Calu3 (cell line): ENCODE data around the gene FUCA1. TPM values are rescaled to one million over a fixed set of nuclear protein-coding genes. Genes with fewer than 3 reads are reported as not detected.

ENCODE experiments used
- BruUV-seq: library from RNA; stranded (reverse); fragments of 400-500 nt; replicated peaks from 2 replicates; lab custom pipeline; 2021; lab: Mats Ljungman, UMichigan
- CTCF ChIA-PET: fragments of 300-600 bp; sonication (Branson Sonifier 250); formaldehyde crosslinking; loops from one replicate; lab custom pipeline; 2022; ENCODE audit warnings: antibody characterized with exemption; lab: Charles Lee
- DNase-seq: peaks from one replicate; pipeline ENCODE4 v3.0.0; 2022
- H3K27ac Mint-ChIP-seq: one replicate; pipeline ENCODE4 v1.8.0; 2022; ENCODE audit warnings: mixed read lengths; ENCODE audit not compliant: unreplicated experiment
- H3K27me3 Mint-ChIP-seq: one replicate; pipeline ENCODE4 v1.8.0; 2022; ENCODE audit warnings: mixed read lengths; ENCODE audit not compliant: unreplicated experiment
- H3K36me3 Mint-ChIP-seq: one replicate; pipeline ENCODE4 v1.8.0; 2022; ENCODE audit warnings: mild to moderate bottlenecking, moderate library complexity, mixed read lengths; ENCODE audit not compliant: insufficient read depth, unreplicated experiment
- H3K4me1 Mint-ChIP-seq: one replicate; pipeline ENCODE4 v1.8.0; 2022; ENCODE audit warnings: mild to moderate bottlenecking, low read depth, mixed read lengths; ENCODE audit not compliant: unreplicated experiment
- H3K4me3 Mint-ChIP-seq: one replicate; pipeline ENCODE4 v1.8.0; 2022; ENCODE audit warnings: mild to moderate bottlenecking, low read depth, moderate library complexity, mixed read lengths; ENCODE audit not compliant: unreplicated experiment
- H3K9me3 Mint-ChIP-seq: one replicate; pipeline ENCODE4 v1.8.0; 2022; ENCODE audit warnings: low read depth, mixed read lengths; ENCODE audit not compliant: unreplicated experiment
- intact Hi-C: fragments of 100-400 bp; cut with micrococcal nuclease; formaldehyde crosslinking; loops from one replicate; pipeline ENCODE4 v1.10.0; 2022; ENCODE audit not compliant: unreplicated experiment
- total RNA-seq: library from RNA; stranded (reverse); gene quantifications from 2 replicates; pipeline ENCODE4 v1.2.3, GENCODE V29; 2022
- TF ChIP-seq, protein P1 (sequence below): fragments of 200-600 bp; IDR thresholded peaks from one replicate; pipeline ENCODE4 v1.8.0; 2022; ENCODE audit warnings: antibody characterized with exemption; ENCODE audit not compliant: unreplicated experiment

FUCA1 gene
- total RNA-seq, 1 experiment from 2014 or later, result 17.2 TPM

DNA sequence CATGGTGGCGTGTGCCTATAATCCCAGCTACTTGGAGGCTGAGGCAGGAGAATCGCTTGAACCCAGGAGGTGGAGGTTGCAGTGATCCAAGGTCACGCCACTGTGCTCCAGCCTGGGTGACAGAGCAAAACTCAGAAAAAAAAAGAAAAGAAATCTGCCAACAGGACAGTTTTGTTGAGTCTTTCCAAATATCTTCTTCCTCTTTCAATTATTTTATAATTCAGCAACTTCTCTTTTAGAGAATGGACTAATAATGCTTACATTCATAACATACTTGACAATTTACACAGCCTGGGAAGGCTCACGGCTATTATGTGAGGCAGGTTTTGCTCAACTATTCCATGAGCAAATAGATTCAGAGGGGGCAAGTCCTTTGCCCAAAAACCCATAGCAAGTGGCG lies 27.0 kb upstream of the FUCA1 start:
- no peaks in the 10 kb centered on the region for H3K4me1 Mint-ChIP-seq
- BruUV-seq, result no TSS peak
- H3K9me3 Mint-ChIP-seq, result no peaks in the 10 kb centered on the region
- no peak overlapping the region for H3K27ac Mint-ChIP-seq
- intact Hi-C loops, result no loop called here
- H3K27me3 Mint-ChIP-seq, result peaks cover 50% of the 10 kb centered on the region
- CTCF ChIA-PET, result no interaction called here
- H3K4me3 Mint-ChIP-seq, result no peak overlapping the region
- TF ChIP-seq, protein P1, sequence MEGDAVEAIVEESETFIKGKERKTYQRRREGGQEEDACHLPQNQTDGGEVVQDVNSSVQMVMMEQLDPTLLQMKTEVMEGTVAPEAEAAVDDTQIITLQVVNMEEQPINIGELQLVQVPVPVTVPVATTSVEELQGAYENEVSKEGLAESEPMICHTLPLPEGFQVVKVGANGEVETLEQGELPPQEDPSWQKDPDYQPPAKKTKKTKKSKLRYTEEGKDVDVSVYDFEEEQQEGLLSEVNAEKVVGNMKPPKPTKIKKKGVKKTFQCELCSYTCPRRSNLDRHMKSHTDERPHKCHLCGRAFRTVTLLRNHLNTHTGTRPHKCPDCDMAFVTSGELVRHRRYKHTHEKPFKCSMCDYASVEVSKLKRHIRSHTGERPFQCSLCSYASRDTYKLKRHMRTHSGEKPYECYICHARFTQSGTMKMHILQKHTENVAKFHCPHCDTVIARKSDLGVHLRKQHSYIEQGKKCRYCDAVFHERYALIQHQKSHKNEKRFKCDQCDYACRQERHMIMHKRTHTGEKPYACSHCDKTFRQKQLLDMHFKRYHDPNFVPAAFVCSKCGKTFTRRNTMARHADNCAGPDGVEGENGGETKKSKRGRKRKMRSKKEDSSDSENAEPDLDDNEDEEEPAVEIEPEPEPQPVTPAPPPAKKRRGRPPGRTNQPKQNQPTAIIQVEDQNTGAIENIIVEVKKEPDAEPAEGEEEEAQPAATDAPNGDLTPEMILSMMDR, result no peak
- no peaks in the 10 kb centered on the region for H3K36me3 Mint-ChIP-seq
- DNase-seq, result no peak

DNA sequence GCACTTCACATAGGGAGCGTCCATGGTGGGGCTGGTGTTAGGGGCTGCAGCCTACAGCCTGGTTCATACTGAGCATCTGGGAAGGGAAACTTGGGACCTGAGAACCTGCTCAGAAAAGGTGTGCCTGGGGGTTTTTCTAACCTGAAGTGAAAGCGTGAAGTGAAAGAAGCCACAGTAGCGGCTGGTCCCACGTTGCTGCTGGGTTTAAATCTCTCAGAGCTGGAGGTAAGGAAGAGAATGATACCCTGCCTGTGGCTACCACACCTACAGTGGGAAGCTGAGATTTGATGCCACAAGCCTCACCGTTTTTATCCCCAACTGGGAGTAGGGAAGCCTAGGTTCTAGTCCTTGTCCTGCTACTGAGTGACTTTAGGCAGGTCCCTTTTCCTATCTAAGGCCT lies 21.0 kb upstream of the FUCA1 start:
- CTCF ChIA-PET, result interaction anchor here (0.6 kb wide), 1 partner anchor 39 kb away, joined by 3 read pairs; no protein-coding TSS in a partner anchor
- TF ChIP-seq, protein P1, result no peak

DNA sequence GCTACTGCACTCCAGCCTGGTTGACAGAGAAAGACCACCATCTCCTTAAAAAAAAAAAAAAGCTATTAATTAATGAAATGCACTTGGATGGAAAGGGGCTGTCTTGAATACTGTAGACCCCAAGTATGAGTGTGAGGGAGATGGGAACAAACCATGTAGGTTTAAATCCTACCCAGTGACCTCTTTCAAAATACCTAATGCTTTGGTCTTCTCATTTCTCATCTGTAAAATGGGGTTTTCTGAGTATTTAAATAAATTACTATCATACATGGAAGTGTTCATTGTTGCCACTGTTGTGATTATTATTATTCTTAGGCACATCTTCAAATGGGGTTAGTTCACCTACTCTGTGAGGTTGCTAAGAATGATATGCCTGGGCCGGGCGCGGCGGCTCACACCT lies 17.1 kb upstream of the FUCA1 start:
- Mint-ChIP-seq H3K4me1 (no peaks in the 10 kb centered on the region), H3K36me3 (no peaks in the 10 kb centered on the region), H3K27me3 (peaks cover 21% of the 10 kb centered on the region), H3K27ac (no peak overlapping the region), H3K4me3 (no peak overlapping the region), H3K9me3 (no peaks in the 10 kb centered on the region)
- no peak for DNase-seq
- CTCF ChIA-PET, result no interaction called here
- intact Hi-C loops, result no loop called here
- TF ChIP-seq, protein P1, result no peak
- BruUV-seq, result no TSS peak

More for the DNA sequence above, 21.0 kb upstream of the FUCA1 start:
- DNase-seq, result no peak
- Mint-ChIP-seq H3K27me3 (peaks cover 35% of the 10 kb centered on the region), H3K4me1 (no peaks in the 10 kb centered on the region), H3K36me3 (no peaks in the 10 kb centered on the region), H3K27ac (no peak overlapping the region), H3K4me3 (no peak overlapping the region), H3K9me3 (no peaks in the 10 kb centered on the region)
- intact Hi-C loops, result no loop called here
- no TSS peak for BruUV-seq

DNA sequence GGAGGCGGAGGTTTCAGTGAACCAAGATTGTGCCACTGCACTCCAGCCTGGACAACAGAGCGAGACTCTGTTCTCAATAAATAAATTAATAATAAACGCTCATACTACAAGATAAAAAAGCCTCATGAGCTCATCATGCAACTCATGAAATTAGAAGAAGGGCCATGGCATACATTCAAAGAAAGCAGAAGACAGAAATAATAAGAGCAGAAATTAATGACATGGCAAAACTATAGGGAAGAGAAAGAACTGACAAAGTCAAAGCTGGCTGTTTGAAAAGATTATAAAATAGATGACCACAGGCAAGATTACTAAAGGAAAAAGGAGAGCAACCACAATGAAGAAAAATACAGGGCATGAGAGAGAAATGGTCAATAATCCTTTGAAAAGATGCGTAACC lies 14.7 kb upstream of the FUCA1 start:
- BruUV-seq, result no TSS peak
- CTCF ChIA-PET, result no interaction called here
- Mint-ChIP-seq H3K27me3 (peaks cover 15% of the 10 kb centered on the region), H3K4me1 (no peaks in the 10 kb centered on the region), H3K9me3 (peaks cover 3% of the 10 kb centered on the region), H3K27ac (no peak overlapping the region), H3K4me3 (no peak overlapping the region), H3K36me3 (no peaks in the 10 kb centered on the region)
- DNase-seq, result no peak
- intact Hi-C loops, result no loop called here
- TF ChIP-seq, protein P1, result no peak
